Posterior cingulate gyrus (tissue), 11 donors: ENCODE results near the gene ATF6.
"Not testable (repeated sequence)": the region's sequence is repeated elsewhere in the genome, so short reads cannot be mapped to it uniquely, and the experiment has no call there.

Experiments used
- DNase-seq, 10 donors: peaks; one replicate each; pipeline versions ENCODE4 v3.0.0 to v3.0.0-alpha.2; 2020 to 2021; ENCODE audit warnings: mixed read lengths in 3 of 10
- intact Hi-C: fragments of 100-400 bp; cut with DNase I; formaldehyde crosslinking; loops from one replicate; pipeline ENCODE4 v1.15.1; 2023

ATF6 gene

GRCh38 chr1:161825831-161826230, 59.7 kb downstream of the ATF6 start:
- intact Hi-C loops: no loop called here

GRCh38 chr1:161826478-161826877, 60.4 kb downstream of the ATF6 start:
- intact Hi-C loops: no loop called here
- no peak for DNase-seq

More at GRCh38 chr1:161825831-161826230, 59.7 kb downstream of the ATF6 start:
- DNase-seq: no peak

GRCh38 chr1:161827786-161828185, 61.7 kb downstream of the ATF6 start:
- intact Hi-C loops: no loop called here
- no peak for DNase-seq

- intact Hi-C loops, DNase-seq: not testable (repeated sequence)
Observed at GRCh38 chr1:161832299-161832907, 66.3 kb downstream of the ATF6 start.

- intact Hi-C loops: no loop called here
- no peak for DNase-seq
Observed at GRCh38 chr1:161834967-161835550, 68.9 kb downstream of the ATF6 start.

- no peak for DNase-seq
Observed at GRCh38 chr1:161836018-161836417, 69.9 kb downstream of the ATF6 start.

GRCh38 chr1:161838362-161838761, 72.2 kb downstream of the ATF6 start:
- intact Hi-C loops: no loop called here
- peak in 2 of 10 donors; percentile 8 to 65 for DNase-seq

More at GRCh38 chr1:161836018-161836417, 69.9 kb downstream of the ATF6 start:
- intact Hi-C loops: no loop called here

- intact Hi-C loops: no loop called here
- DNase-seq: no peak
Observed at GRCh38 chr1:161838885-161839284, 72.8 kb downstream of the ATF6 start.

- intact Hi-C loops: no loop called here
- no peak for DNase-seq
Observed at GRCh38 chr1:161839591-161839990, 73.5 kb downstream of the ATF6 start.

- intact Hi-C loops: no loop called here
- no peak for DNase-seq
Observed at GRCh38 chr1:161840363-161840762, 74.2 kb downstream of the ATF6 start.

- no peak for DNase-seq
- intact Hi-C loops: no loop called here
Observed at GRCh38 chr1:161843156-161843555, 77.0 kb downstream of the ATF6 start.

GRCh38 chr1:161844696-161845095, 78.6 kb downstream of the ATF6 start:
- DNase-seq: no peak
- intact Hi-C loops: no loop called here

GRCh38 chr1:161848676-161849075, 82.6 kb downstream of the ATF6 start:
- no peak for DNase-seq

GRCh38 chr1:161849518-161849917, 83.4 kb downstream of the ATF6 start:
- intact Hi-C loops: no loop called here
- no peak for DNase-seq

More at GRCh38 chr1:161848676-161849075, 82.6 kb downstream of the ATF6 start:
- intact Hi-C loops: no loop called here

- intact Hi-C loops: no loop called here
- no peak for DNase-seq
Observed at GRCh38 chr1:161855260-161855659, 89.1 kb downstream of the ATF6 start.

GRCh38 chr1:161858271-161858670, 92.2 kb downstream of the ATF6 start:
- intact Hi-C loops: no loop called here
- DNase-seq: no peak

GRCh38 chr1:161863549-161863948, 97.4 kb downstream of the ATF6 start:
- no peak for DNase-seq
- intact Hi-C loops: no loop called here

GRCh38 chr1:161864577-161864976, 98.5 kb downstream of the ATF6 start:
- intact Hi-C loops: no loop called here
- DNase-seq: peak in 4 of 10 donors; percentile 25 to 72 (median 30)

- intact Hi-C loops: loop anchor here (5.0 kb wide), 1 partner anchor 166 kb away; no protein-coding TSS in a partner anchor
Observed at GRCh38 chr1:161866241-161866640, 100.1 kb downstream of the ATF6 start.

GRCh38 chr1:161868832-161869231, 102.7 kb downstream of the ATF6 start:
- DNase-seq: no peak
- intact Hi-C loops: loop anchor here (5.0 kb wide), 1 partner anchor 163 kb away; no protein-coding TSS in a partner anchor

More at GRCh38 chr1:161866241-161866640, 100.1 kb downstream of the ATF6 start:
- DNase-seq: no peak

GRCh38 chr1:161869291-161869690, 103.2 kb downstream of the ATF6 start:
- DNase-seq: no peak
- intact Hi-C loops: loop anchor here (5.0 kb wide), 1 partner anchor 163 kb away; no protein-coding TSS in a partner anchor

GRCh38 chr1:161872506-161872905, 106.4 kb downstream of the ATF6 start:
- no peak for DNase-seq
- intact Hi-C loops: no loop called here
